Psoas muscle (tissue), 8 donors: Measurements from ENCODE around the gene PMM2. TPM values are rescaled to one million over a fixed set of nuclear protein-coding genes. Genes with fewer than 3 reads are reported as not detected.

ENCODE experiments used
- ATAC-seq, 4 donors: fragments of 200-7000 bp; cut with Tn5 transposase; one replicate each; pipeline ENCODE4 v1.9.1; 2020; ENCODE audit warnings: moderate library complexity in 3 of 4, mild to moderate bottlenecking in 2 of 4
- DNase-seq, 2 donors: peaks; one replicate each; pipeline ENCODE4 v3.0.0-alpha.2; 2020
- H3K27ac ChIP-seq: fragments of 200-600 bp; one replicate; pipeline ENCODE4 v1.8.0; 2022
- H3K27me3 ChIP-seq, 3 donors: fragments of 200-600 bp in 1 of 3; one replicate each; pipeline versions ENCODE4 v1.6.1 to v1.8.0; 2013 to 2022; ENCODE audit warnings: low read length in 2 of 3, mild to moderate bottlenecking in 2 of 3, moderate library complexity in 1 of 3; ENCODE audit not compliant: insufficient read depth in 3 of 3
- H3K36me3 ChIP-seq, 2 donors: fragments of 200-600 bp in 1 of 2; one replicate each; pipeline versions ENCODE4 v1.6.1 to v1.8.0; 2013 to 2022; ENCODE audit warnings: low read depth in 1 of 2, mild to moderate bottlenecking in 1 of 2, moderate library complexity in 1 of 2; ENCODE audit not compliant: insufficient read depth in 1 of 2
- H3K4me1 ChIP-seq: fragments of 200-600 bp; one replicate; pipeline ENCODE4 v1.8.0; 2022
- H3K4me3 ChIP-seq: fragments of 200-600 bp; one replicate; pipeline ENCODE4 v1.8.0; 2022; ENCODE audit warnings: mild to moderate bottlenecking
- H3K9me3 ChIP-seq: fragments of 200-600 bp; one replicate; pipeline ENCODE4 v1.8.0; 2022
- WGBS, 3 donors: extraction: QIAGEN DNeasy Blood & Tissue Kit; methylation state at CpG; one replicate each; pipeline versions ENCODE4 v1.1.6 to v1.1.7; 2013; 5-methylcytosine and 5-hydroxymethylcytosine counted together
- intact Hi-C, 2 donors: fragments of 100-400 bp; cut with DNase I; formaldehyde crosslinking; loops; one replicate each; pipeline versions ENCODE4 v1.11.0 to v1.14.2; 2022
- polyA plus RNA-seq, 3 donors: library from polyadenylated mRNA; stranded (reverse); fragments of 200-250 nt; gene quantifications; one replicate each; pipeline ENCODE4 v1.2.3, GENCODE V29; 2013
- total RNA-seq, 4 donors: library from RNA; stranded (reverse); fragmentation: NEBNext Ultra II Directional in 2 of 4; extraction: Animal tissue kit (Norgen Biotek cat#: 25700) in 2 of 4; gene quantifications; one replicate each; pipeline versions ENCODE4 v1.2.1 to v1.2.4, GENCODE V29; 2021 to 2023
- TF ChIP-seq, protein P1 (sequence below): fragments of 200-600 bp; IDR thresholded peaks from one replicate; pipeline ENCODE4 v1.8.0; 2022; ENCODE audit warnings: antibody characterized with exemption
- donor health status: healthy with polysubstance abuse.
- donor health status: DM: no; HTN: no; CAD: no; lungs with moderate emphysema.
- donor health status: Bipolar disorder and iron deficiency.
- donor health status: healthy.
- donor health status: DM: yes; HTN: yes; CAD: no.
- donor health status: DM: no; HTN: no; CAD: no.
- donor health status: DM: no; HTN: no; CAD: no.
- donor health status: DM: yes; HTN: yes; CAD: no.

The PMM2 gene
- total and polyA plus RNA-seq, 7 donors = 8.5 to 32.3 (median 19.7) TPM

DNA sequence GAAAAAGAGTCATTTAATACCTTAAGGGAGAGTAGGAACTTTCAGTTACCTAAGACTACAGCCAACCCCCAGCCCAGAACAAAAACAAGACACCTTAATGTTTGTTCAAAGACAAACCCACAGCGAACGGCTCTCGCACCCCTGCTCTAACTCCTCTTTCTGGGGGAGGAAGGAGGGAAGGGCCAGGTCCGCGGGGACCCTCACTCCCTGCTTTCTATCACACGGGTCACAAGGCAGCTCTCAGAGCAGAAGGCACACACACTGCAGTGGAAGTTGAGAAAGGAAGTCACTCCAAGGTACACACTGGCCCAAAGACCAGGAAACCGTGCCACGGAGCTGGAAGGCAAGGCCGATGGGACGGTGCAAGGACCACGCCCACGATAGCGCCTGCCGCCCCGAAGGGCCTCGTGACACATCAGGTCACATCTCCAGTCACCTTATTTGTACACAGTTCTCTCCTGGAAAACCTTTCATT lies 94.5 kb downstream of the PMM2 start:
- peak; percentile 53 to 70 for DNase-seq
- peak in 3 of 4 donors; percentile 17 to 45 (median 30) for ATAC-seq
- peaks cover 6 to 79% of the 10 kb centered on the region in 2 donors for H3K36me3 ChIP-seq
- H3K9me3 ChIP-seq = no peaks in the 10 kb centered on the region
- TF ChIP-seq, protein P1, sequence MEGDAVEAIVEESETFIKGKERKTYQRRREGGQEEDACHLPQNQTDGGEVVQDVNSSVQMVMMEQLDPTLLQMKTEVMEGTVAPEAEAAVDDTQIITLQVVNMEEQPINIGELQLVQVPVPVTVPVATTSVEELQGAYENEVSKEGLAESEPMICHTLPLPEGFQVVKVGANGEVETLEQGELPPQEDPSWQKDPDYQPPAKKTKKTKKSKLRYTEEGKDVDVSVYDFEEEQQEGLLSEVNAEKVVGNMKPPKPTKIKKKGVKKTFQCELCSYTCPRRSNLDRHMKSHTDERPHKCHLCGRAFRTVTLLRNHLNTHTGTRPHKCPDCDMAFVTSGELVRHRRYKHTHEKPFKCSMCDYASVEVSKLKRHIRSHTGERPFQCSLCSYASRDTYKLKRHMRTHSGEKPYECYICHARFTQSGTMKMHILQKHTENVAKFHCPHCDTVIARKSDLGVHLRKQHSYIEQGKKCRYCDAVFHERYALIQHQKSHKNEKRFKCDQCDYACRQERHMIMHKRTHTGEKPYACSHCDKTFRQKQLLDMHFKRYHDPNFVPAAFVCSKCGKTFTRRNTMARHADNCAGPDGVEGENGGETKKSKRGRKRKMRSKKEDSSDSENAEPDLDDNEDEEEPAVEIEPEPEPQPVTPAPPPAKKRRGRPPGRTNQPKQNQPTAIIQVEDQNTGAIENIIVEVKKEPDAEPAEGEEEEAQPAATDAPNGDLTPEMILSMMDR = no peak
- WGBS, 3 donors = 63 to 80% (median 72%) methylated on average over 16 of the region's 16 CpGs
- H3K4me3 ChIP-seq = no peak overlapping the region
- no peaks in the 10 kb centered on the region for H3K27me3 ChIP-seq
- intact Hi-C loops = loop anchor here in 1 of 2 donors (5.0 to 10.0 kb wide), 2 partner anchors 115 to 223 kb away; no protein-coding TSS in a partner anchor
- peaks cover 27% of the 10 kb centered on the region for H3K4me1 ChIP-seq
- peak overlapping the region; percentile 30 for H3K27ac ChIP-seq

GRCh38 chr16:8893426-8893825 lies 95.8 kb downstream of the PMM2 start:
- TF ChIP-seq, protein P1 = no peak
- DNase-seq = no peak
- 81 to 86% (median 83%) methylated on average over 9 of the region's 9 CpGs for WGBS, 3 donors

GRCh38 chr16:8893976-8894690 lies 96.5 kb downstream of the PMM2 start:
- no peak for ATAC-seq
- H3K27me3 ChIP-seq = no peaks in the 10 kb centered on the region
- TF ChIP-seq, protein P1 = no peak
- no peak for DNase-seq
- H3K4me3 ChIP-seq = no peak overlapping the region
- intact Hi-C loops = loop anchor here in 1 of 2 donors (5.0 to 10.0 kb wide), 2 partner anchors 113 to 221 kb away; no protein-coding TSS in a partner anchor
- H3K4me1 ChIP-seq = peaks cover 11% of the 10 kb centered on the region
- no peaks in the 10 kb centered on the region for H3K9me3 ChIP-seq
- H3K36me3 ChIP-seq = peaks cover 16 to 99% of the 10 kb centered on the region in 2 donors
- WGBS, 3 donors = 85 to 89% (median 86%) methylated on average over 14 of the region's 14 CpGs
- no peak overlapping the region for H3K27ac ChIP-seq

More at GRCh38 chr16:8893426-8893825, 95.8 kb downstream of the PMM2 start:
- Histone ChIP-seq H3K4me3 (no peak overlapping the region), H3K27me3 (no peaks in the 10 kb centered on the region), H3K4me1 (peaks cover 14% of the 10 kb centered on the region), H3K27ac (peak overlapping the region; percentile 30), H3K36me3 (peaks cover 11 to 92% of the 10 kb centered on the region in 2 donors), H3K9me3 (no peaks in the 10 kb centered on the region)
- intact Hi-C loops = loop anchor here in 1 of 2 donors (5.0 to 10.0 kb wide), 2 partner anchors 114 to 221 kb away; no protein-coding TSS in a partner anchor
- no peak for ATAC-seq

GRCh38 chr16:8894736-8895334 lies 97.2 kb downstream of the PMM2 start:
- H3K36me3 ChIP-seq = peaks cover 16 to 100% of the 10 kb centered on the region in 2 donors
- peaks cover 11% of the 10 kb centered on the region for H3K4me1 ChIP-seq
- no peak overlapping the region for H3K4me3 ChIP-seq
- no peak overlapping the region for H3K27ac ChIP-seq
- H3K27me3 ChIP-seq = no peaks in the 10 kb centered on the region
- DNase-seq (no peak), ATAC-seq (no peak)
- TF ChIP-seq, protein P1 = no peak
- 92 to 97% (median 96%) methylated on average over 21 of the region's 21 CpGs for WGBS, 3 donors
- intact Hi-C loops = loop anchor here in 1 of 2 donors (5.0 to 10.0 kb wide), 2 partner anchors 112 to 220 kb away; no protein-coding TSS in a partner anchor
- no peaks in the 10 kb centered on the region for H3K9me3 ChIP-seq
